ENCODE data around the gene FLAD1.

FLAD1 gene

GRCh38 chr1:155040358-155041093 is 57.4 kb downstream of the FLAD1 start:
- DNase-seq = no peak
